Breast epithelium (tissue), 3 donors: ENCODE measurements around the gene UBE3C.

ENCODE experiments used
- CTCF ChIP-seq, 3 donors: fragments of 450-650 bp; IDR thresholded peaks; one replicate each; pipeline ENCODE4 v1.5.1; 2016 to 2017; ENCODE audit warnings: antibody characterized with exemption in 3 of 3, mild to moderate bottlenecking in 3 of 3, moderate library complexity in 3 of 3
- POLR2A ChIP-seq: fragments of 450-650 bp; IDR thresholded peaks from one replicate; pipeline ENCODE4 v1.6.1; 2016; ENCODE audit warnings: antibody characterized with exemption, mild to moderate bottlenecking, moderate library complexity
- POLR2AphosphoS5 ChIP-seq, 3 donors: sonication (generic); formaldehyde crosslinking; IDR thresholded peaks; one replicate each; pipeline ENCODE4 v1.6.1; 2017; ENCODE audit warnings: antibody characterized with exemption in 3 of 3

GRCh38 chr7:157177333-157177982 lies 38.7 kb downstream of the UBE3C start:
- no peak for TF ChIP-seq POLR2AphosphoS5 (IDR thresholded peaks at IDR 0.05)
- no peak for TF ChIP-seq CTCF (IDR thresholded peaks at IDR 0.05)
- TF ChIP-seq POLR2A, result no peak
